Measurements from ENCODE around the gene IRF8.

The IRF8 gene

GRCh38 chr16:85908889-85909589 lies 10.1 kb downstream of the IRF8 start:
- no peak for DNase-seq (ENCODE audit: low read depth)
- no peak for TF ChIP-seq CTCF (IDR thresholded peaks at IDR 0.05; ENCODE audit: insufficient read depth, low read depth, low read length, missing control alignments)
- no peak overlapping the region for H3K4me3 ChIP-seq (ENCODE audit: low read length)

- no peak for TF ChIP-seq CTCF (IDR thresholded peaks at IDR 0.05; ENCODE audit: insufficient read depth, low read depth, low read length, missing control alignments)
- no peak overlapping the region for H3K4me3 ChIP-seq (ENCODE audit: low read length)
- no peak for DNase-seq (ENCODE audit: low read depth)
These were observed 11.2 kb downstream of the IRF8 start for GRCh38 chr16:85909932-85910853.

- no peak for DNase-seq (ENCODE audit: low read depth)
- TF ChIP-seq CTCF (IDR thresholded peaks at IDR 0.05; ENCODE audit: insufficient read depth, low read depth, low read length, missing control alignments) = no peak
- H3K4me3 ChIP-seq (ENCODE audit: low read length) = no peak overlapping the region
These were observed 11.9 kb downstream of the IRF8 start for GRCh38 chr16:85910854-85911247.

GRCh38 chr16:85911251-85911930 lies 12.4 kb downstream of the IRF8 start:
- no peak overlapping the region for H3K4me3 ChIP-seq (ENCODE audit: low read length)
- DNase-seq (ENCODE audit: low read depth) = no peak
- no peak for TF ChIP-seq CTCF (IDR thresholded peaks at IDR 0.05; ENCODE audit: insufficient read depth, low read depth, low read length, missing control alignments)

DNA sequence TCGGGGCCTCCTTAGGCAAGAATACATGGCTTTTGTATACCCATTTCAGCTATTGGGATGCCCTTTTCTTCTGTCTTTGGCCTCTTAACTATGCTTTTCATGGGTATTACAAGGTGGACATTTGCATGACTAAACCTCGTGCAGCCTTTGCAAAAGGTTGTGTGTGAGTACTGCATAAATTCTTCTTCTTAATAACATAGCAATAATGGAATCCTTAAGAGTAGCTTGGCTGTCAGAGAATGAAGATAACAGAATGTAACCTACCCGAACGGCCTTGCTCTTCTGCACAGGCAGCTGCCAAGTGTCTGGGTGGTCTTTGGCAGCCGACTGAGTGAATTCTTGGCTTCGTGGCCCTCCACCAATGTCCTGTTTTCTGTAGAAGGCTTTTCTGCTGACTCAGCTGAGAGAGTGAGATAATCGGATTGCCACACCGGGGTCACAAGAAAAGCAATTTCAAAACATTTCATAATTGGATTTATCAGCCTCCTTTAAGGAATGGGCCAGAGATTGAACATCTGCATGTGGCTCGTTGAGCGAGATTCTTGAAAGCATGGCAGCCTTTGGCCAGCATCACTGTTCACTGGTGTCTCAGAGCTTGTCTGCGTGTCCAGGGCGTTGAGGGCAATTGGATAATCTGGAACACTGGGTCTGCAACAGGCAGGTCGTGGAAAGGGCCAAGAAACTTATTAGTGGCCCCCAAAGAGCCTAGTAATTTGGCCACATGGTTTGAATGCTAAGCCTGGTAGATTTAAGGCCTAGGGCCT lies 13.4 kb downstream of the IRF8 start:
- no peak overlapping the region for H3K4me3 ChIP-seq (ENCODE audit: low read length)
- DNase-seq (ENCODE audit: low read depth) = no peak
- no peak for TF ChIP-seq CTCF (IDR thresholded peaks at IDR 0.05; ENCODE audit: insufficient read depth, low read depth, low read length, missing control alignments)

GRCh38 chr16:85913141-85913601 lies 14.2 kb downstream of the IRF8 start:
- no peak for DNase-seq (ENCODE audit: low read depth)
- TF ChIP-seq CTCF (IDR thresholded peaks at IDR 0.05; ENCODE audit: insufficient read depth, low read depth, low read length, missing control alignments) = no peak
- no peak overlapping the region for H3K4me3 ChIP-seq (ENCODE audit: low read length)
